ENCODE measurements around the gene PPM1A.
"Not testable (repeated sequence)": the region's sequence is repeated elsewhere in the genome, so short reads cannot be mapped to it uniquely, and the experiment has no call there.

- TF ChIP-seq ZSCAN30, ZNF112 (tag by site-specific recombination; IDR thresholded peaks at IDR 0.05): not testable (repeated sequence)
- TF ChIP-seq, protein P1, sequence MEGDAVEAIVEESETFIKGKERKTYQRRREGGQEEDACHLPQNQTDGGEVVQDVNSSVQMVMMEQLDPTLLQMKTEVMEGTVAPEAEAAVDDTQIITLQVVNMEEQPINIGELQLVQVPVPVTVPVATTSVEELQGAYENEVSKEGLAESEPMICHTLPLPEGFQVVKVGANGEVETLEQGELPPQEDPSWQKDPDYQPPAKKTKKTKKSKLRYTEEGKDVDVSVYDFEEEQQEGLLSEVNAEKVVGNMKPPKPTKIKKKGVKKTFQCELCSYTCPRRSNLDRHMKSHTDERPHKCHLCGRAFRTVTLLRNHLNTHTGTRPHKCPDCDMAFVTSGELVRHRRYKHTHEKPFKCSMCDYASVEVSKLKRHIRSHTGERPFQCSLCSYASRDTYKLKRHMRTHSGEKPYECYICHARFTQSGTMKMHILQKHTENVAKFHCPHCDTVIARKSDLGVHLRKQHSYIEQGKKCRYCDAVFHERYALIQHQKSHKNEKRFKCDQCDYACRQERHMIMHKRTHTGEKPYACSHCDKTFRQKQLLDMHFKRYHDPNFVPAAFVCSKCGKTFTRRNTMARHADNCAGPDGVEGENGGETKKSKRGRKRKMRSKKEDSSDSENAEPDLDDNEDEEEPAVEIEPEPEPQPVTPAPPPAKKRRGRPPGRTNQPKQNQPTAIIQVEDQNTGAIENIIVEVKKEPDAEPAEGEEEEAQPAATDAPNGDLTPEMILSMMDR (tag by site-specific recombination; IDR thresholded peaks at IDR 0.05): not testable (repeated sequence)
Measured at GRCh38 chr14:60320860-60321259, 71.8 kb downstream of the PPM1A start.

Data from HEK293 (cell line).